GM12878 (cell line): ENCODE measurements around the gene PHACTR3. TPM values are rescaled to one million over a fixed set of nuclear protein-coding genes. Genes with fewer than 3 reads are reported as not detected.

Experiments used
- ATAC-seq: fragments of 200-7000 bp; cut with Tn5 transposase; 3 replicates; pipeline ENCODE4 v1.9.1; 2020; ENCODE audit warnings: mild to moderate bottlenecking, moderate library complexity
- BruUV-seq: library from RNA; stranded (reverse); fragments of 400-500 nt; replicated peaks from 2 replicates; lab custom pipeline; 2021; lab: Mats Ljungman, UMichigan
- CTCF ChIA-PET: fragments of 300-600 bp; sonication (Branson Sonifier 250); formaldehyde crosslinking; extraction: SDS; loops from one replicate; lab custom pipeline; 2021; ENCODE audit warnings: inconsistent platforms; lab: Yijun Ruan, JAX
- POLR2A ChIA-PET: fragments of 350-600 bp; formaldehyde crosslinking; extraction: SDS; loops from one replicate; lab custom pipeline; 2021; ENCODE audit warnings: inconsistent platforms; lab: Charles Lee
- RAD21 ChIA-PET: fragments of 300-600 bp; sonication (Branson Sonifier 250); formaldehyde crosslinking; loops from one replicate; lab custom pipeline; 2023; ENCODE audit warnings: antibody characterized with exemption; ENCODE audit not compliant: unreplicated experiment; lab: Charles Lee
- SMC1A ChIA-PET: fragments of 300-600 bp; sonication (Branson Sonifier 250); formaldehyde crosslinking; loops from one replicate; lab custom pipeline; 2023; ENCODE audit not compliant: unreplicated experiment, uncharacterized antibody; lab: Charles Lee
- DNase-seq: peaks from one replicate; pipeline ENCODE4 v3.0.0-alpha.2; 2011; ENCODE audit warnings: low read depth, low spot score
- FAIRE-seq: peaks from 3 replicates; lab custom pipeline; 2011; peaks lifted over from hg19 to GRCh38; lab: Jason Lieb, UNC
- H2AFZ ChIP-seq: 2 replicates; pipeline ENCODE4 v1.6.0; 2011; ENCODE audit warnings: low read depth, low read length, control low read depth; ENCODE audit not compliant: control insufficient read depth
- H3K27ac ChIP-seq: 2 replicates; pipeline ENCODE4 v1.5.1; 2011; ENCODE audit warnings: control low read depth; ENCODE audit not compliant: control insufficient read depth, insufficient read depth
- H3K27me3 ChIP-seq, 2 experiments: replicated peaks in 1 of 2; 2 replicates each; pipeline versions ENCODE4 v1.6.0 to v1.6.1; 2011; ENCODE audit warnings: low read length in 1 of 2; ENCODE audit not compliant: control insufficient read depth in 2 of 2, insufficient read depth in 2 of 2
- H3K36me3 ChIP-seq, 2 experiments: 2 replicates each; pipeline ENCODE4 v1.5.1; 2011; ENCODE audit warnings: low read length in 1 of 2; ENCODE audit not compliant: control insufficient read depth in 2 of 2, insufficient read depth in 2 of 2
- H3K4me1 ChIP-seq: 2 replicates; pipeline ENCODE4 v1.6.1; 2011; ENCODE audit warnings: mild to moderate bottlenecking, low read length, moderate library complexity, mixed read lengths; ENCODE audit not compliant: control insufficient read depth, insufficient read depth
- H3K4me2 ChIP-seq: 2 replicates; pipeline ENCODE4 v1.6.0; 2011; ENCODE audit warnings: control low read depth; ENCODE audit not compliant: control insufficient read depth, insufficient read depth
- H3K4me3 ChIP-seq: fragments of 200-600 bp; sonication (generic); 2 replicates; pipeline ENCODE4 v1.5.1; 2016
- H3K79me2 ChIP-seq: 2 replicates; pipeline ENCODE4 v1.6.0; 2011; ENCODE audit warnings: low read length; ENCODE audit not compliant: control insufficient read depth, insufficient read depth
- H3K9ac ChIP-seq: 2 replicates; pipeline ENCODE4 v1.8.0; 2011; ENCODE audit warnings: low read length, control low read depth, mixed read lengths; ENCODE audit not compliant: control insufficient read depth, insufficient read depth
- H3K9me3 ChIP-seq: replicated peaks from 3 replicates; pipeline ENCODE4 v1.5.1; 2011; ENCODE audit warnings: mild to moderate bottlenecking, low read length; ENCODE audit not compliant: control insufficient read depth, insufficient read depth
- H4K20me1 ChIP-seq: 2 replicates; pipeline ENCODE4 v1.6.0; 2011; ENCODE audit not compliant: control insufficient read depth, insufficient read depth
- BCL3 ChIP-seq: IDR thresholded peaks from 2 replicates; pipeline ENCODE4 v1.6.1; 2011; ENCODE audit warnings: borderline replicate concordance, low read depth, mild to moderate bottlenecking, moderate library complexity, low read length; ENCODE audit not compliant: insufficient read depth, poor library complexity, severe bottlenecking
- BMI1 ChIP-seq: fragments of 450-650 bp; IDR thresholded peaks from 2 replicates; pipeline ENCODE4 v1.6.1; 2016; ENCODE audit warnings: mild to moderate bottlenecking, moderate library complexity, borderline replicate concordance
- CBFB ChIP-seq: IDR thresholded peaks from 2 replicates; pipeline ENCODE4 v1.6.1; 2016; ENCODE audit warnings: antibody characterized with exemption, low read depth
- CEBPZ ChIP-seq: fragments of 150-350 bp; IDR thresholded peaks from 2 replicates; pipeline ENCODE4 v1.6.1; 2016; ENCODE audit warnings: low read depth, low read length
- CHD1 ChIP-seq: IDR thresholded peaks from 2 replicates; pipeline ENCODE4 v1.6.1; 2012; ENCODE audit warnings: low read depth, low read length, improper control_type of control experiment
- EGR1 ChIP-seq, 2 experiments: IDR thresholded peaks; 1 replicate in 1 of 2; 2 replicates in 1 of 2; pipeline ENCODE4 v1.6.1; 2011 to 2012; ENCODE audit warnings: low read depth in 2 of 2, low read length in 2 of 2, borderline replicate concordance in 1 of 2, mild to moderate bottlenecking in 1 of 2, moderate library complexity in 1 of 2
- IKZF1 ChIP-seq: fragments of 450-650 bp; conservative IDR thresholded peaks from 2 replicates; pipeline ENCODE4 v1.6.1; 2017; ENCODE audit warnings: antibody characterized with exemption, mild to moderate bottlenecking
- JUNB ChIP-seq: IDR thresholded peaks from 2 replicates; pipeline ENCODE4 v1.6.1; 2016; ENCODE audit warnings: antibody characterized with exemption, mild to moderate bottlenecking
- MEF2A ChIP-seq: IDR thresholded peaks from 2 replicates; pipeline ENCODE4 v1.6.1; 2011; ENCODE audit warnings: low read depth, mild to moderate bottlenecking, low read length, moderate library complexity; ENCODE audit not compliant: insufficient read depth
- MEF2B ChIP-seq: fragments of 450-650 bp; IDR thresholded peaks from 2 replicates; pipeline ENCODE4 v1.6.1; 2018; ENCODE audit warnings: mild to moderate bottlenecking, moderate library complexity; ENCODE audit not compliant: partially characterized antibody, poor library complexity, severe bottlenecking
- NFIC ChIP-seq: IDR thresholded peaks from 2 replicates; pipeline ENCODE4 v1.6.1; 2012; ENCODE audit warnings: low read depth, mild to moderate bottlenecking, inconsistent platforms, low read length, moderate library complexity
- NFXL1 ChIP-seq: fragments of 450-650 bp; IDR thresholded peaks from 2 replicates; pipeline ENCODE4 v1.6.1; 2017; ENCODE audit warnings: antibody characterized with exemption, mild to moderate bottlenecking, borderline replicate concordance
- POLR2AphosphoS5 ChIP-seq: IDR thresholded peaks from 2 replicates; pipeline ENCODE4 v1.6.1; 2011; ENCODE audit warnings: mild to moderate bottlenecking, low read length, inconsistent platforms
- RB1 ChIP-seq: fragments of 450-650 bp; formaldehyde crosslinking; IDR thresholded peaks from 2 replicates; pipeline ENCODE4 v1.6.1; 2017; ENCODE audit warnings: mild to moderate bottlenecking, borderline replicate concordance
- RBBP5 ChIP-seq: fragments of 200-600 bp; sonication (generic); conservative IDR thresholded peaks from 2 replicates; pipeline ENCODE4 v1.6.1; 2016
- STAT1 ChIP-seq: fragments of 450-650 bp; conservative IDR thresholded peaks from 2 replicates; pipeline ENCODE4 v1.6.1; 2014; ENCODE audit warnings: antibody characterized with exemption, mild to moderate bottlenecking
- SUZ12 ChIP-seq: fragments of 200-600 bp; sonication (generic); IDR thresholded peaks from one replicate; pipeline ENCODE4 v1.6.1; 2018; ENCODE audit warnings: antibody characterized with exemption, mild to moderate bottlenecking; ENCODE audit not compliant: unreplicated experiment
- TBL1XR1 ChIP-seq: IDR thresholded peaks from 2 replicates; pipeline ENCODE4 v1.6.1; 2012; ENCODE audit warnings: low read depth, low read length, improper control_type of control experiment
- YBX1 ChIP-seq: fragments of 450-650 bp; IDR thresholded peaks from 2 replicates; pipeline ENCODE4 v1.6.1; 2016; ENCODE audit warnings: antibody characterized with exemption
- ZZZ3 ChIP-seq: IDR thresholded peaks from 2 replicates; pipeline ENCODE4 v1.6.1; 2011; ENCODE audit warnings: low read depth; ENCODE audit not compliant: control insufficient read depth, insufficient read length
- WGBS: methylation state at CpG from one replicate; pipeline ENCODE4 v1.1.6; 2016; ENCODE audit warnings: low lambda C conversion rate; ENCODE audit not compliant: insufficient replicate concordance, insufficient coverage; ENCODE audit errors: missing lambda C conversion rate; 5-methylcytosine and 5-hydroxymethylcytosine counted together
- in situ Hi-C: fragments of 300-500 bp; cut with MboI; formaldehyde crosslinking; loops from 9 replicates; pipeline ENCODE4 v1.14.3; 2018; ENCODE audit warnings: mixed read lengths
- intact Hi-C: fragments of 100-400 bp; cut with micrococcal nuclease; formaldehyde crosslinking; loops from one replicate; pipeline ENCODE4 v1.14.2; 2022; ENCODE audit not compliant: unreplicated experiment
- polyA plus RNA-seq, 11 experiments: library from polyadenylated mRNA; depleted of rRNA in 4 of 11; unstranded in 6 of 11; stranded (reverse) in 5 of 11; fragments of >200 nt; fragmentation: Nextera tagmentation in 4 of 11; fragmentation: Illumina TruSeq in 1 of 11; extraction: Ambion mirVana in 4 of 11; extraction: Trizol in 1 of 11; gene quantifications; 1 replicate in 1 of 11; 2 replicates in 10 of 11; pipeline versions ENCODE4 v1.2.1 to v1.2.3, GENCODE V29; 2011 to 2016; ENCODE audit warnings: inconsistent platforms in 2 of 11, missing spikeins in 2 of 11, low read depth in 1 of 11
- total RNA-seq, 4 experiments: library from RNA; depleted of rRNA in 3 of 4; stranded (reverse); fragments of >200 nt in 3 of 4; fragmentation: Illumina TruSeq in 1 of 4; extraction: Trizol in 1 of 4; gene quantifications; 2 replicates each; pipeline versions ENCODE4 v1.2.1 to v1.2.3, GENCODE V29; 2013 to 2021

PHACTR3 gene
- total and polyA plus RNA-seq, 10 of the 15 experiments (the other 5 are each of a cell fraction or from before 2014, with no cell fraction given), result 0.17 to 2.7 (median 0.27) TPM; not detected in 1

GRCh38 chr20:59790346-59790745 lies 186.0 kb downstream of the PHACTR3 start (continued):
- no peak for TF ChIP-seq CHD1
- no peak for TF ChIP-seq CBFB
- TF ChIP-seq ZZZ3, result no peak

GRCh38 chr20:59792300-59792699 lies 188.0 kb downstream of the PHACTR3 start:
- POLR2A ChIA-PET, result no interaction called here
- Histone ChIP-seq H3K4me3 (no peak overlapping the region), H3K27me3 (no peaks in the 10 kb centered on the region), H3K27ac (no peak overlapping the region), H3K4me2 (no peak overlapping the region), H4K20me1 (no peaks in the 10 kb centered on the region), H3K79me2 (no peaks in the 10 kb centered on the region), H3K9ac (no peak overlapping the region), H3K4me1 (no peaks in the 10 kb centered on the region), H3K9me3 (no peaks in the 10 kb centered on the region; the same call in 2 of the 3 replicates)
- FAIRE-seq (no peak), ATAC-seq (no peak)
- in situ Hi-C loops (loop anchor here (25.0 kb wide), 1 partner anchor 1545 kb away; no protein-coding TSS in a partner anchor), intact Hi-C loops (no loop called here)
- BruUV-seq, result no TSS peak
- TF ChIP-seq RB1 (no peak), SUZ12 (no peak), EGR1 (IDR thresholded peaks at IDR 0.05; ENCODE audit: borderline replicate concordance in 1 of 2, low read depth in 2 of 2, low read length in 2 of 2) (no peak), NFIC (no peak), NFXL1 (no peak), YBX1 (no peak), MEF2A (no peak), STAT1 (no peak), RBBP5 (no peak), JUNB (no peak), TBL1XR1 (no peak), MEF2B (no peak), BCL3 (no peak), CEBPZ (no peak), IKZF1 (no peak), BMI1 (no peak), POLR2AphosphoS5 (no peak)
- TF ChIP-seq, all 136 proteins: peak for 0
- no peak for DNase-seq
- no peaks in the 10 kb centered on the region for H3K36me3 ChIP-seq
- ChIA-PET SMC1A (no interaction called here), RAD21 (no interaction called here), CTCF (interaction anchor here (0.7 to 1.4 kb wide), 3 partner anchors 8 to 58 kb away, joined by 3 to 4 read pairs (median 3); no protein-coding TSS in a partner anchor)
- H2AFZ ChIP-seq, result no peak overlapping the region
- WGBS, result 95% methylated on average over 1 of the region's 1 CpG
